Thyroid gland (tissue), 4 donors: ENCODE measurements around the gene MB21D2.

Experiments used
- CTCF ChIP-seq, 6 experiments: fragments of 200-600 bp in 3 of 6; fragments of 450-650 bp in 3 of 6; sonication (generic) in 3 of 6; IDR thresholded peaks; one replicate each; pipeline ENCODE4 v1.5.1; 2016 to 2019; ENCODE audit warnings: antibody characterized with exemption in 6 of 6, mild to moderate bottlenecking in 2 of 6, inconsistent platforms in 1 of 6, moderate library complexity in 1 of 6
- POLR2A ChIP-seq, 2 donors: fragments of 450-650 bp; IDR thresholded peaks; one replicate each; pipeline ENCODE4 v1.6.1; 2017; ENCODE audit warnings: antibody characterized with exemption in 2 of 2, mild to moderate bottlenecking in 2 of 2, moderate library complexity in 1 of 2

- TF ChIP-seq CTCF (IDR thresholded peaks at IDR 0.05) (no peak), POLR2A (IDR thresholded peaks at IDR 0.05) (no peak)
Observed at GRCh38 chr3:192913540-192913939, 4.1 kb downstream of the MB21D2 start.
